RWPE2 (cell line): ENCODE measurements around the gene SPATA20.
A peak's percentile ranks its signal among the peaks of the same experiment; 100 is the strongest.

Experiments
- ATAC-seq: fragments of 200-7000 bp; cut with Tn5 transposase; 3 replicates; pipeline ENCODE4 v1.9.1; 2021; ENCODE audit warnings: low read depth
- DNase-seq: peaks from one replicate; pipeline ENCODE4 v3.0.0-alpha.2; 2020; ENCODE audit warnings: low spot score
- H3K27ac ChIP-seq: fragments of 450-650 bp; 2 replicates; pipeline ENCODE4 v1.5.1; 2017; ENCODE audit warnings: mild to moderate bottlenecking; ENCODE audit not compliant: poor library complexity, severe bottlenecking
- H3K27me3 ChIP-seq: fragments of 250-450 bp; sonication (Bioruptor Pico); 2 replicates; pipeline ENCODE4 v1.5.1; 2021; ENCODE audit warnings: mild to moderate bottlenecking, moderate library complexity; ENCODE audit not compliant: insufficient read depth, poor library complexity, severe bottlenecking
- H3K36me3 ChIP-seq: fragments of 250-450 bp; sonication (Bioruptor Pico); 2 replicates; pipeline ENCODE4 v1.5.1; 2020; ENCODE audit warnings: low read depth, mild to moderate bottlenecking, moderate library complexity
- H3K4me1 ChIP-seq: fragments of 250-450 bp; sonication (Bioruptor Pico); 2 replicates; pipeline ENCODE4 v1.5.1; 2021; ENCODE audit warnings: mild to moderate bottlenecking, moderate library complexity; ENCODE audit not compliant: insufficient read depth, poor library complexity, severe bottlenecking
- H3K4me3 ChIP-seq: fragments of 250-450 bp; sonication (Bioruptor Pico); 2 replicates; pipeline ENCODE4 v1.5.1; 2021; ENCODE audit warnings: mild to moderate bottlenecking, moderate library complexity; ENCODE audit not compliant: severe bottlenecking
- H3K9me3 ChIP-seq: fragments of 250-450 bp; sonication (Bioruptor Pico); 2 replicates; pipeline ENCODE4 v1.5.1; 2021; ENCODE audit warnings: mild to moderate bottlenecking, moderate library complexity; ENCODE audit not compliant: severe bottlenecking
- CTCF ChIP-seq: fragments of 450-650 bp; IDR thresholded peaks from one replicate; pipeline ENCODE4 v1.5.1; 2017; ENCODE audit warnings: mild to moderate bottlenecking, moderate library complexity; ENCODE audit not compliant: poor library complexity, severe bottlenecking

SPATA20 gene

GRCh38 chr17:50559674-50560184 lies 12.8 kb downstream of the SPATA20 start:
- Histone ChIP-seq H3K4me3 (peak overlapping the region; percentile 35), H3K27ac (no peak overlapping the region), H3K4me1 (no peaks in the 10 kb centered on the region), H3K9me3 (no peaks in the 10 kb centered on the region), H3K36me3 (no peaks in the 10 kb centered on the region), H3K27me3 (peaks cover 36% of the 10 kb centered on the region)
- no peak for TF ChIP-seq CTCF
- peak; percentile 58 for ATAC-seq
- DNase-seq = no peak

- peak; percentile 86 for ATAC-seq
- Histone ChIP-seq H3K36me3 (no peaks in the 10 kb centered on the region), H3K27ac (no peak within 1 kb of the TSS), H3K27me3 (peaks cover 36% of the 10 kb centered on the region), H3K4me1 (no peaks in the 10 kb centered on the region), H3K9me3 (no peaks in the 10 kb centered on the region), H3K4me3 (peak within 1 kb of the TSS; percentile 35)
- TF ChIP-seq CTCF = no peak
- peak; percentile 92 for DNase-seq
These were observed 13.3 kb downstream of the SPATA20 start, which contains the start of gene CACNA1G for GRCh38 chr17:50560185-50560824. TSS of gene CACNA1G (plus strand) at chr17:50560715. CDS start at chr17:50561460, 745 bp downstream.

DNA sequence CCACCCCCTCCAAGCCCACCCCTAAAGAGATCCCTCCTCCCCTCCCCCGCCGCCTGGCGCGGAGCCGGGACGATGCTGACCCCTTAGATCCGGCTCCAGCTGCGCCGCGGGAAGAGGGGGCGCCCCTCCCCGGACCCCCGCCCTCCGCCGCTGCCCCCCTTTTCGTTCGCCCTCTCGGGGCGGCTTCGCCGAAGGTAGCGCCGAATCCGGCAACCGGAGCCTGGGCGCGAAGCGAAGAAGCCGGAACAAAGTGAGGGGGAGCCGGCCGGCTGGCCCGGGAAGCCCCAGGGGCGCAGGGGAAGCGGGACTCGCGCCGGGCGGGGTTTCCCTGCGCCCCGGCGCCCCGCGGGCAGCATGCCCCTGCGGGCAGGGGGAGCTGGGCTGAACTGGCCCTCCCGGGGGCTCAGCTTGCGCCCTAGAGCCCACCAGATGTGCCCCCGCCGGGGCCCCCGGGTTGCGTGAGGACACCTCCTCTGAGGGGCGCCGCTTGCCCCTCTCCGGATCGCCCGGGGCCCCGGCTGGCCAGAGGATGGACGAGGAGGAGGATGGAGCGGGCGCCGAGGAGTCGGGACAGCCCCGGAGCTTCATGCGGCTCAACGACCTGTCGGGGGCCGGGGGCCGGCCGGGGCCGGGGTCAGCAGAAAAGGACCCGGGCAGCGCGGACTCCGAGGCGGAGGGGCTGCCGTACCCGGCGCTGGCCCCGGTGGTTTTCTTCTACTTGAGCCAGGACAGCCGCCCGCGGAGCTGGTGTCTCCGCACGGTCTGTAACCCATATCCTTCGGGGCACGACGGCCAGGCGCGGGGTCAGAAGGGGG lies 14.2 kb downstream of the SPATA20 start:
- Histone ChIP-seq H3K27ac (no peak overlapping the region), H3K36me3 (no peaks in the 10 kb centered on the region), H3K4me3 (peak overlapping the region; percentile 35), H3K4me1 (no peaks in the 10 kb centered on the region), H3K27me3 (peaks cover 36% of the 10 kb centered on the region), H3K9me3 (no peaks in the 10 kb centered on the region)
- ATAC-seq (no peak), DNase-seq (no peak)
- TF ChIP-seq CTCF = no peak

- Histone ChIP-seq H3K4me1 (no peaks in the 10 kb centered on the region), H3K27me3 (peaks cover 36% of the 10 kb centered on the region), H3K36me3 (no peaks in the 10 kb centered on the region), H3K27ac (no peak overlapping the region), H3K9me3 (no peaks in the 10 kb centered on the region), H3K4me3 (no peak overlapping the region)
- no peak for DNase-seq
- TF ChIP-seq CTCF = no peak
- no peak for ATAC-seq
These were observed 14.8 kb downstream of the SPATA20 start for GRCh38 chr17:50561746-50562141.
